ENCODE results near the gene LDB3.
A peak's percentile ranks its signal among the peaks of the same experiment; 100 is the strongest.

Gene LDB3

DNA sequence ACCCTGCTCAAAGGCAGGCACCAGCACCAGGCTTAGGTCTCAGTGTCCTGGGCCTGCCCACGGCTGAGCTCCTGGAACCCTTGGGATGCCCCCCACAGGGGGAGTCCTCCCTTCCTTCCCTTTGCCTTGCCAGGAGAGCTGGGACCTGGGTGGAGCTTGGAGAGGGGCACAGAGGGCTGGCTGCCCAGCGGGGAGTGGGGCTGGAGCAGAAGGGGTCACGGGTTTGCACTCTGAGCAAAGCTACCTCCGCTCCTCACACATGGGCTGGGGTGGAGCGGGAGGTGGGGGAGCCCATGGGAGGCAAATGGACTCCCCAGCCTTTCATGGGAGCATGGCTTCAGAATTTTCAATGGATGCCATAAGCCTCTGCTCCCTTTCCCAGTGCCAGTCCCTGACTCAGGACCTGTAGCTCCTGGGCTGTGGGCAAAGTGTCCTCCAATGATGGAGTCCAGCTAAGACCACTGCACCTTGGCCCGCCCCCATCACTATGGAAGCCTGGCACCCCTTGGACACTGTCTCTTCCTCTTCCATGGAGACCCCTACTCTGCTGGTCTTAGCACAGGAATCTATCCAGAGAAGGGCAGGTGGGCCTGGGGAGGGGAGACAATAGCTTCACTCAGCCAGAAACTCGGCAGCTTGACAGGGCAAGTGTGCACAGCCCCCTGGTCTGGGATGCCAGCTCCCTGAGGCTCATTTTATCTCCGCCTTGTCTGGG is 39.9 kb downstream of the LDB3 start:
- no peak for DNase-seq

DNA sequence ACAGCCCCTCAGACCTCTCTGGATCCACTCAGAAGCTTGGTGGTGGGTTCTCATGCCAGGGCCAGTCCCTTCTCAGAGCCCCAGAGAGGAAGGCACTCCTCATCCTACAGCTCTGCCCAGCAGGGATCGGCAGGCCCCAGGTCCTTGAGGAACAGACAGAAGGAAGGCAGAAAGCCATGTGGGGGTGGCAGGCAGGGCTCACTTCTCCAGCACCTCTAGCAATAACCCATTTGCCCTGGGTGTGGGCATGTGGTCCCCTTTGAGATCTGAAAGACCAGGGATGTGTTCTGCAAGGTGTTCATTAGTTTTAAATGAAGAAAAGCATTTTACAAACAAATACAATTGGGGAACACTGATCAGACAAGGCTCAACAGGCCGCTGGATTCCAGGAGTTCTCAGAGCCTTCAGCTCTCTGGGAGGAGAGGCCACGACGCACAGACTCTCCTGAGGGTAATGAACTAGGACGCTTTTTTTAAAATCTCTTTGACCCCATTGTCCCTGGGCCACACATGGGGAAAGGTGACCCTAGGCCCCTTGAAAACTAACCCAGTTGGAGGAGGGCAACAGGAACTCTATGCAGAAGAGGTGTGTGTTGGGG is 40.6 kb downstream of the LDB3 start:
- no peak for DNase-seq

DNA sequence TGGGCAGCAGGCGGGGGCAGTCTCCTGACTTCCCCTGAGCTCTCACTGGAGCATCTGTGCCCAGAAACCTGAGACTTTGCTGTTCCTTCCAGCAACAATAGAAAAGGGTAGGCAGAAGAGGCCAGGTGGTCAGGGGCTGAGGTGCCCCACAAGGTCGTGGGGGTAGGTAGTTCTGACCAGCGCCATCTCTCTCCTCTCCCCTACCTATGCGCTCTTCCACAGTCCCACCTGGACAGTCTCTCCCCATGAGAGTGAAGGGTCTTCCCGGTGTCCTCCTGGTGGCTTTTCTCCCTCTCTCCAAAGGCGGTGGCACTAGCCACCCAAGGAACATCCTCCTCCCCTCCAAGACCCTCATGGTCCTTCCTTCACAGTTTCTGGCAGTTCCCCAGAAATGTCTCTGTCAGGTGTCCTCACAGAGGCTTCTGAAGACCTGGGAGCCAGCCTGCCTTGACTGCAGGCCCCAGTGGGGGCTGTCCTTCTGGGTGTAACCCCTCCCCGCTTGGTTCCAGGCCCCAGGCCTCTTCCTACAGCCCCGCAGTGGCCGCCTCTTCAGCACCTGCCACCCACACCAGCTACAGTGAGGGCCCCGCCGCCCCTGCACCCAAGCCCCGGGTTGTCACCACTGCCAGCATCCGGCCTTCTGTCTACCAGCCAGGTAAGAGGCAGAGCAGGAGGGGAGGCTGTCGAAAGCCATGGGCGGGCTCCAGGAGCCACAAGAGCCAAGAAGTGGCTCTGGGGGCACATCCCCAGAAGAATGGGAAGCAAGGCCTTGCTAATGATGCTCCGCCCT is 41.3 kb downstream of the LDB3 start:
- DNase-seq: no peak

DNA sequence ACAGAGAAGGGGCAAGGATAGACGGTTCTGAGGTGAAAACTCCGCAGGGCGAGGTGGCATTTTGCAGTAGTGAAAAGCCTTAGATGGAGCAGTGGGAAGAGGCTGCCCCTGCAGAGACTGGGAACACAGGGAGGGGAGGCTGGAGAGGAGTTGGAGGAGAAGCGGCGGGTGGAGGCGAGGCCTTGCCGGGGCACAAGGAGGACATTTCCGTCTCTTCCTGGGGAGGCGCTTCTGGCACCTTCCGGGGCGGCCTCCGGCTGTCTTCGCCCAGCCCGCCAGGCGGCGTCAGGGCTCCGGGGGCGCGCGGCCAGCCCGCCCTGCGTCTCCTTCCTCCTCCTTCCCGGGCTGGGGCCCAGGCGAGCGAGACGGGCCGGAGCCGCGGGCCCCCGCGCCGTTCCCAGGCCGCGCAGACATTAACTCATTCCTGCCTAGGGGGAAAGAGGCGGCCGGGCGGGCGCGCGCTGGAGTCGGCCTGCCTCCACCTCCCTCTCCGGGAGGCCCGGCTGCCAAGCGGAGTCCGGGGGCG is 42.7 kb downstream of the LDB3 start:
- peak; percentile 88 for DNase-seq

DNA sequence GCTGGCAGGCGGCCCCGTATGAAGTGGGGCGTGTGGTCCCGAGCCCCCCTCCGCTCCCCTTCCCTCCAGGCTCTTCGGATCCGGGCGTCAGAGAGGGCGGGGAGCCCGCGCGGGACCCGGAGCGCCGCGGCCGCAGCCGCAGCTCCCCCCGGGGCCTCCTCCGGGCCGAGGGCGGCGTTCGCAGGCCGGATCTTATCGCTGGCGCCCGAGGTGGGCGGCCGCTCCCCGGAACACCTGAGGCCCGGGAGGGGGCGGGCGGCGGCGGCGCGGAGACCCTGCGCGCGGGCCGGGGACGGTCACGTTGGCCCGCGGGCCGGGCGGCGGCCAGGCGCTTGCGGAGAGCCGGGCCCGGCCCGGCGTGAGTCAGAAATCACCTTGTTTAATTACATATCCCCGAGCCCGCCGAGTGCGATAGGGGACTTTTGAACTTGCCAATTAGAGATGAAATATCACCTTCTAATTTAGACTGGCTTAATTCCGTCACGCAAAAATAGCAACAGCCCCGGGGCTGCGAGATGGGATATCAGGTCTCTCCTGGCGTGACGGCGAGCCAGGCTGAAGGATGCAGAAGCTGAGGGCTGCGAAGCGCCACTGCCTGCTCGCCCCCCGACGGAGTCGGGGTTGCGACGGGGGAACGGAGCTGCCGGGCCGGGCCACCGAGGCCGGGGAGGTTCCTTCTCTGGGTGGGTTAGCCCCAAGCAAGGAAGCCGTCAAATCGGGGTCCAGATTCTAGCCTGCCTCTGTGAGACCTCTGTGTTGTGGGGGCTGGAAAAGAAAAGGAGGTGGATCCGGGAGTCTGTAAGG is 43.4 kb downstream of the LDB3 start:
- DNase-seq: peak; percentile 64

DNA sequence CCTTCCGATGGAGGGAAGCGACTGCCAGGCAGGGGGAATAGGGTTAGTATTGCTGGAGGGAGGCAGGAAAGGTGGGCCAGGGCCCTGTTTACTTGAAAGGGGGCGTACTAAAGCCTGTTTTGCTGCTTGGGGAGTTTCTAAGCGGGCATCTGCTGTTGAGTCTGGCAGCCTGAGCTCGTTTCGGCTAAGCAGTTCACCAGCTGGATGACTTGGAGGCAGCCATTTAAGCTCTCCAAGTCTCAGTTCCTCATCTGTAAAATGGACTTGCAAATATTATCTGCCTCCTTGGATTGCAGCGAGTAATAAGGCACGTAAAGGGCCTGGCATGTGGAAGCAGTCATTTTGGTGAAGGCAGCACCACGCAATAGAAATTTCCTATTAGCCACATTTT is 44.0 kb downstream of the LDB3 start:
- peak; percentile 15 for DNase-seq

DNA sequence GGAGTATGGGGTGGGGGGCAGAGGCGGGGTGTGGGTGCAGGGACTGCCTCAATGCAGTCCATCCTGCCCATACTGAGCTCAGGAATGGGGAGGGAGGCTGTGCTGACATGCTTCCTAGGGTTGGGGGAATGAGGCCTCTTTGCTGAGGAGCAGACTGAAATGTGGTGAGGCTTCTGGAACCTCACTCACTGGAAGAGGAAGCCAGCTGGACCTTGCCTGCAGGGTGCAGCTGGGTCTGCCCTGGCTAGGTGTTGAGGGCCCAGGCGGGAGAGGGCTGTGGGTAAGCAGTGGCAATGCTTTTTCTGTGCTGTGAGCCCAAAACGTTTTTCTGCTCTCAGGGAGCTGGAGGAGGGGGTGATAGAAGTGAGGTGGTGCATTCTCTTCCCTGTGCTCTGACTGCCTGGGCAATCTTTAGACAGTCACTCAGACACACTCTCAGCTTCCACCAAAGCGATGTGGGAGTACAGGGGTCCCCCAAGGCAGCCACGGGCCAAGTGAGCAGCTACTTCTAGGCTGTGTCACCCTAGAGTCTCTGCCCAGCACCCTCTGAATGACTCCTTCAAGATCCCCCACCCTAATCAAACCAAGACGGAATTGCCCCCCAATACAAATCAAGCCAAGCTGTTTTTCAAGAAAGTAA is 47.0 kb downstream of the LDB3 start:
- DNase-seq: no peak

DNA sequence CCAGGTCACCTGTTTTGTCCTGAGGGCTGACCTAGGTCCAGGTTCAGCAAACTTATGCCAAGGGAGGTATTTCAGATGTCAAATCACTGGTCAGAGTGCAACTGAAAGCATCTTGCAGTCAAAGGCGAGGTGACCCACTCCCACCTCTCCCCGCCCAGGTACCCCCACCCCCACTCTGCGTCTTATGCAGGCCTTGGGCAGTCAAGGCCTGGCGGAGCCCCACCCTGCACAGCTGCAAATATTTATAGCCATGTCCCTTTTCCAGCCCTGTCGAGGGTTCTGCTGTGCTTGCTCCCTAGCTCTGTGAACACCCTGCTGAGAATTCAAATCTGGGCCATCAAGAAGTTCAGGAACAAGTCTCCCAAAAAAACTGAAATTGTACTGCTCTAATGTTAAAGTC is 47.5 kb downstream of the LDB3 start:
- no peak for DNase-seq

DNA sequence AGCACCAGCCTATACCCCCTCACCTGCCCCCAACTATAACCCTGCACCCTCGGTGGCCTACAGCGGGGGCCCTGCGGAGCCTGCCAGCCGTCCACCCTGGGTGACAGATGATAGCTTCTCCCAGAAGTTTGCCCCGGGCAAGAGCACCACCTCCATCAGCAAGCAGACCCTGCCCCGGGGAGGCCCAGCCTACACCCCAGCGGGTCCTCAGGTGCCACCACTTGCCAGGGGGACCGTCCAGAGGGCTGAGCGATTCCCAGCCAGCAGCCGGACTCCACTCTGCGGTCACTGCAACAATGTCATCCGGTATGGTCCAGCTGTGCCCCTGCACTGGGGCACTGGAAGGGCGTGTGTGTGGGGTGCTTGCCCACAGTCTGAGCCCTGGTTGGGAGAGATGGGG is 48.2 kb downstream of the LDB3 start:
- DNase-seq: no peak

DNA sequence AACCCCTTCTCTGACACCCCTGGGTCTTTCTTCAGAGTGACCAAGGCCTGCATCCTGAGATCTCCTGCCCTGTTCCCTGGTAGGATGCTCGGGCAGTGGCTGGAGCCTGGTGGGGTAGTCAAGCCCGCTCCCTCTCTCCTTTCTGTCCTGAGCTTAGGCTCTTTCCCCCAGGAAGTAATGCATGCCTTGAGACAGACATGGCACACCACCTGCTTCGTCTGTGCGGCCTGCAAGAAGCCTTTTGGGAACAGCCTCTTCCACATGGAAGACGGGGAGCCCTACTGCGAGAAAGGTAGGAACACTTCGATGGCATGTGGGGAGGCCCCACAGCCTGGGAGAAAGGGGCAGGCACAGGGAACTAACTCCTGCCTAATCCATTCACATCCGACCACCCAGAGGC is 50.2 kb downstream of the LDB3 start:
- DNase-seq: no peak

DNA sequence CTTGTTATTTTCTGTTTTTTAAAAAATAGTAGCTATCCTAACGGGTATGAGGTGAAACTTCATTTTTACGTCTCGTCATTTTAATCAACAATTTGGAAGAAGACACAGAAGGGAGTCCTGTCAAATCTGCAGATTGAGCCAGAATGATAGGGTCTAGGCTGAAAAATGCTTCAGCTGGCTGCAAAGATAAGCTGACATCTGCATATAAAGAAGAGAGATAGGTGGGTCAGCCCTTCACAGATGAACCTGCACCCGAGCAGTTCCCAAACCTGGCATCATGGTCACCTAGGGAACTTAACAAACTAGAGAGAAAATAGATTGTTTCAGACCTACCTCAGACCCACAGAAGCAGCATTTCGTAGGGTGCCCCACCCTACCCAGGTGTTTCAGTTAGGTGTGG is 52.9 kb downstream of the LDB3 start:
- DNase-seq: no peak

DNA sequence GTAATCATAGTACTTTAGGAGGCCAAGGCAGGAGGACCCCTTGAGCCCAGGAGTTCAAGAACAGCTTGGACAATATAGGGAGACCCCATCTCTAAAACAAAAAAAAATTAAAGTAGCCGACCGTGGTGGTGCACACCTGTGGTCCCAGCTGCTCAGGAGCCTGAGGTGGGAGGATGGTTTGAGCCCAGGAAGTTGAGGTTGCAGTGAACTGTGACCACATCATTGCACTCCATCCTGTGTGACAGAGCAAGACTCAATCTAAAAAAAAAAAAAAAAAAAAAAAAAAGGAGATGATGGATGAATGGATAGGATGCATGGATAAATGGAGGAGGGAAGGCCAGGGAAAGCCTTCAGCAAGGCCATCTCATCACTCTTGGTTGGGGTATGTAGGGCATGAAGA is 54.7 kb downstream of the LDB3 start:
- DNase-seq: no peak

DNA sequence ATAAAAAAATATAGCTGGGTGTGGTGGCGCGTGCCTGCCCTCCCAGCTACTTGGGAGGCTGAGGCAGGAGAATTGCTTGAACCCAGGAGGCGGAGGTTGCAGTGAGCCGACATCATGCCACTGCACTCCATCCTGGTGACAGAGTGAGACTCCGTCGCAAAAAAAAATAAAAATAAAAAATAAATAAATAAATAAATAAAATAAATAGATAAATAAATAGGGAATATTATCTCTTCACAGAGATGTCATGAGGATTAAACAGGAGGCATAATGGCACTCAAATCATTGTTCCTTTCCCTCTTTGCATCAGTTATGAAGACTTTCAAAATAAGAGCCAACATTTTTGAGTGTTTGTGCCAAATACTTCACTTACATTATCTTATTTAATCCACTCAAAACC is 56.1 kb downstream of the LDB3 start:
- DNase-seq: no peak

DNA sequence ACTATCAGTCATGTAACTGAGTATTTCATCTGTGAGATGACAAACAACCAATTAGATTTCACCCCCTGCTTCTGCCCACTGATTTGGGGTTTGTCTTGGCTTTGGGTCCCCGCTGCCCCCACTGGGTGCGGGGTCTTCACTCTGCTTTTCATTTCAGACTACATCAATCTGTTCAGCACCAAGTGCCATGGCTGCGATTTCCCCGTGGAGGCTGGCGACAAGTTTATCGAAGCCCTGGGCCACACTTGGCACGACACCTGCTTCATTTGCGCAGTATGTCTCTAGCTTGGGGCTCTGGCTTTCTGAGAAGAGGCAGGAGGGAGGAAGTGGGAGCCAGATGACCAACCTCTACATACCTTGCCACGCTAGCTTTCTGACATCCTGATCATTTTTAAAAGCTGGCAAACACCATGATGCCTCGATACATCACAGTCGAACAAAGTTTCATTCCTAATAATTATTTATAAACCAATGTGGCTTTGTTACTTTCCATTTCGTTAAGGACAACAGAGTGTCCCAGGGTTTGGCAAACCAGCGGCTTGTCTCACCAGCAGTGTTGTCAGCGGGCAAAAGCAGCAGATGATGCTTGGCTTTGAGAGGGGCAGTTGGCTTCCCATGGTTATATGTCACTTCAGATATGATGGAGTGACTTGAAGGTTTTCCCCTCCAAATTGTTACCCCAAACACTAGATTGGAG is 57.8 kb downstream of the LDB3 start:
- DNase-seq: no peak

DNA sequence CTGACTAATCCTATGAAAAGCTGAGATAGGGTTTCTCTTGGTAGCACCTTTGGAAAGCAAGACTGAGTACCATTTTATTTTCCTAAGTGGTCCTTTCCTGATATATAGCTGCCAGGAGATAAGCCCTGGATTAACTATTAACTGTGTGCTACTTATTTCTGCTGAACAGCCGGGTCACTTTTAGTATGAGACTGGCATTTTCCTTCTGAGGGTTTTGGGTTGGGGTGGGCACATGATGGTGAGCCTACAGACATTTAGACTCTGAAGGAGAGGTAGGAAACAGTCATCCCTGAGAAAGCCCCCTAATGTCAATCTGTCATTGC is 58.3 kb downstream of the LDB3 start:
- DNase-seq: no peak

DNA sequence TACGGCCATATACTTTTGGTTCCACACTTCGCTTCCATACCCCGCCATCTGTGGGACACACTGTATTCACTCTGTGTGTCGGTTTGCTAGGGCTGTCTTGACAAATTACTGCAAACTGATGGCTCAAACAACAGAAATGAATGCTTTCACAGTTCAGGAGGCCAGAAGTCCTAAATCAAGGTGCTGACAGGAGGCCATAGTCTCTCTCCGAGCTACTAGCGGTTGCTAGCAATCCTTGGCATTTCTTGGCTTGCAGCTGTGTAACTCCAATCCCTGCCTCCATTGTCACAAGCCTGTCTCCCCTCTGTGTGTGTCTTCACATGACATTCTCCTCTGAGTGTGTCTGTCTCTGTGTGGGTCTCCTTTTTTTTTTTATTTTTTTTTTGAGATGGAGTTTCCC is 59.2 kb downstream of the LDB3 start:
- no peak for DNase-seq

DNA sequence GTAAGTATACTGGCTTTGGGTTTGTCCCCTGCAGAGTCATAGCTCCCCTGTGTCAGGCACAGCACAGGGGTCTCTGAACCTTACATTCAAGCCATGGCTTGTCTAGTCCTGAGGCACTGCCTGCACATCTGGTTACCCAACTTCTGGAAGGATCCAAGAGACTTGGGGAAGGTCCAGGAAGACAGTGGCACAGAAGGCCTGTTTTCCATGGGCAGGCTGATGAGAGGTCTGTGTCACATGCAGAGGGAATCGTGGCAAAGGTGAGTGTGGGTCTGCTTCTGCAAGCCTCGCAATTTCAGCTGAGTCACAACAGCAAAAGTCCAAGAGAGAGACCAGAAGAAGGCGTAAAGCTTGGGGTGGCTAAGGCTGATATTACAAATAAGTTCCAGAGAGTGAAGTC is 59.7 kb downstream of the LDB3 start:
- no peak for DNase-seq

DNA sequence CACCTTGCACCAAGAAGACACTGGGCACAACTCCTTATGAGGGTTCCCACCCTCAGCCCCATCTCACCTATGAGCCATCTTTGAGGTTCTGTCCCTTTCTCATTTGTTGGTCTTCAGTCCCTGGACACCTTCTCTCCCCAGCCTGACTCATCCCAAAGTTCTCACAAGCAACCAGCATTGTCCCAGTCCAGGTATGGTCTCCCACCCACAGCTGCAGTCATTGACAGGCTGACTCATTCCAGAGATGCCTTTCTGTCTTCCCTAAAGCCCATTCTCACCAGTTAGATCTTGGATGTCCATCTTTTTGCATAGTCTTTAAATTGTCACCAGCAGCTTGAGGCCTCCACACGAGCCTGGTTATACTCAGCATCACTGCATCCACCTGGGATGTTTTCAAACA is 61.4 kb downstream of the LDB3 start:
- DNase-seq: no peak

DNA sequence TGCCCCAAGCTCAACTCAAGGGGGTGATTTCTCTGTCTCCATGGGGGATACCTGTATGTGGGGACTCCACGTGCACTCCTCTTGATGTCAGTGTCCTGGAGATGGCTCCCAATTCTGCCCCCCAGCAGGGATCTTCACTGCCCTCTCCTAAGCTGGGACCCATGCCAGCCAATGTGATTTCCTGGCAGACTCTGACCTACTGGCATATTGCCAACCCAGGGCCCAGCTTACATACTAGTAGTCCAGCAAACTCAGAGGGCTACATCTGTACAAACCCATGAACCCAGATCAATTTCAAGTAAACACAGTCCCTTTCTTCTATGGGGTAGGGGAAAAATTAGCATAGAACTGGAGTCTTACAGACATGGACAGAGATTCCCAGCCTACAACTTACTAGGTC is 61.9 kb downstream of the LDB3 start:
- no peak for DNase-seq

DNA sequence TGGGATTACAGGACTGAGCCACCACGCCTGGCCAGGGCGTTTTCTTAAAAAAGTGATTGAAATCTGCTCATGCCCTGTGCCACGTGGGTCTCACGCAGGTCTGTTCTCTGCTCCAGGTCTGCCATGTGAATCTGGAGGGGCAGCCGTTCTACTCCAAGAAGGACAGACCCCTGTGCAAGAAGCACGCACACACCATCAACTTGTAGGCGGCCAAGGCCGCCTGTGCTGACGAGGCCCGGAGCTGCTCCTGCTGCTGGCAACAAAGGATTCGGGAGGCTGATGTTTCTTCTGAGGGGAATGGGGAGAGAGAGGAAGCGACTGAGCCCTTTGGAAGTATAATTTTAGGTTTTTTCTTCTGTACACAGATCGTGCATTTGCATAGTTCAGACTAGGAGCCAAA is 64.5 kb downstream of the LDB3 start:
- no peak for DNase-seq

DNA sequence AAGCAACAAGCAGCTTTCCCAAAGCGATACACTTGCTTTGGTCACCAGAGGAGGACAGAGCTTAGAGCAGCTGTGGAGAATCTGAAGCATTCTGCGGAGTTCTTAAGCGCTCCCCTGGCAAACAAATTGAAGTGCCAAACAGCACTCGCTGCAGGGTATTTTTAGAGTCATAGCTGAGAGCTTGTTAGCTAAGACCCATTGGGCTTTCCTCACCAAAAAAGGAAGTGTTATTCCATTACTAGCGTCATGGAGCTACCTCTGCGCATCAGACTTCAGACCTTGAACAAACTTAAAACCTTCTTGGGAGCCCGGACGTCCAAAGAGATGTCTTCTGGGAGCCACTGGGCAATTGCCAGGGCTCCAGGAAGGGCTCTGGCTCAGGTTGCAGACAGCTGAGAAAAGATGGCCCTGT is 65.0 kb downstream of the LDB3 start:
- DNase-seq: no peak

Measured in activated CD4-positive, alpha-beta T cell treated with anti-CD3 and anti-CD28 coated beads for 48 hours (primary cell).